Ishikawa (cell line): ENCODE measurements around the gene HPCAL4.

Source experiments
- CEBPB ChIP-seq: IDR thresholded peaks from 2 replicates; pipeline ENCODE4 v1.6.1; 2012
- EP300 ChIP-seq: IDR thresholded peaks from 2 replicates; pipeline ENCODE4 v1.6.1; 2012; ENCODE audit warnings: borderline replicate concordance
- NFIC ChIP-seq: IDR thresholded peaks from 2 replicates; pipeline ENCODE4 v1.6.1; 2012
- TAF1 ChIP-seq: IDR thresholded peaks from 2 replicates; pipeline ENCODE4 v1.6.1; 2012; ENCODE audit warnings: low read depth, mild to moderate bottlenecking
- YY1 ChIP-seq: IDR thresholded peaks from 2 replicates; pipeline ENCODE4 v1.6.1; 2012; ENCODE audit warnings: low read depth
- TF ChIP-seq, protein P1 (sequence below): IDR thresholded peaks from 2 replicates; pipeline ENCODE4 v1.6.1; 2012; ENCODE audit warnings: low read depth, mild to moderate bottlenecking

DNA sequence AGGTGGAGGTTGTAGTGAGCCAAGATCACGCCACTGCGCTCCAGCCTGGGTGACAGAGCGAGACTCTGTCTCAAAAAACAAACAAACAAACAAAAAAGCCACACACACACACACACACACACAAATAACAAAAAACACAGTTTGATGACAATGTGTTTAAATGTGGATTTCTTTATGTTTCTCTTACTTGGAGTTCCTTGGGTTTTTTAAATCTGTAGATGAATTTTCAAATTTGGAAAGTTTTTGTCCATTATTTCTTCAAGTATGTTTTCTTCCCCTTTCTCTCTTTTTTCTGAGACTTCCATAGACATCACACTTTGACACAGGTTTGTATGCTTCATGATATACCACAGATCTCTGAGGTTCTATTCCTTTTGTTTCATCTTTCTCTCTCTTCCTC, 35.4 kb upstream of the HPCAL4 start:
- TF ChIP-seq TAF1 (no peak), CEBPB (no peak), YY1 (no peak), NFIC (no peak), EP300 (no peak)
- TF ChIP-seq, protein P1, sequence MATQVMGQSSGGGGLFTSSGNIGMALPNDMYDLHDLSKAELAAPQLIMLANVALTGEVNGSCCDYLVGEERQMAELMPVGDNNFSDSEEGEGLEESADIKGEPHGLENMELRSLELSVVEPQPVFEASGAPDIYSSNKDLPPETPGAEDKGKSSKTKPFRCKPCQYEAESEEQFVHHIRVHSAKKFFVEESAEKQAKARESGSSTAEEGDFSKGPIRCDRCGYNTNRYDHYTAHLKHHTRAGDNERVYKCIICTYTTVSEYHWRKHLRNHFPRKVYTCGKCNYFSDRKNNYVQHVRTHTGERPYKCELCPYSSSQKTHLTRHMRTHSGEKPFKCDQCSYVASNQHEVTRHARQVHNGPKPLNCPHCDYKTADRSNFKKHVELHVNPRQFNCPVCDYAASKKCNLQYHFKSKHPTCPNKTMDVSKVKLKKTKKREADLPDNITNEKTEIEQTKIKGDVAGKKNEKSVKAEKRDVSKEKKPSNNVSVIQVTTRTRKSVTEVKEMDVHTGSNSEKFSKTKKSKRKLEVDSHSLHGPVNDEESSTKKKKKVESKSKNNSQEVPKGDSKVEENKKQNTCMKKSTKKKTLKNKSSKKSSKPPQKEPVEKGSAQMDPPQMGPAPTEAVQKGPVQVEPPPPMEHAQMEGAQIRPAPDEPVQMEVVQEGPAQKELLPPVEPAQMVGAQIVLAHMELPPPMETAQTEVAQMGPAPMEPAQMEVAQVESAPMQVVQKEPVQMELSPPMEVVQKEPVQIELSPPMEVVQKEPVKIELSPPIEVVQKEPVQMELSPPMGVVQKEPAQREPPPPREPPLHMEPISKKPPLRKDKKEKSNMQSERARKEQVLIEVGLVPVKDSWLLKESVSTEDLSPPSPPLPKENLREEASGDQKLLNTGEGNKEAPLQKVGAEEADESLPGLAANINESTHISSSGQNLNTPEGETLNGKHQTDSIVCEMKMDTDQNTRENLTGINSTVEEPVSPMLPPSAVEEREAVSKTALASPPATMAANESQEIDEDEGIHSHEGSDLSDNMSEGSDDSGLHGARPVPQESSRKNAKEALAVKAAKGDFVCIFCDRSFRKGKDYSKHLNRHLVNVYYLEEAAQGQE, result no peak
